HepG2 (cell line): ENCODE measurements around the gene FAM117B. TPM values are rescaled to one million over a fixed set of nuclear protein-coding genes. Genes with fewer than 3 reads are reported as not detected.

ENCODE experiments used
- ATAC-seq: fragments of 200-7000 bp; cut with Tn5 transposase; 3 replicates; pipeline ENCODE4 v1.9.1; 2020; ENCODE audit warnings: mild to moderate bottlenecking, moderate library complexity
- BruUV-seq: library from RNA; stranded (reverse); fragments of 400-500 nt; replicated peaks from 2 replicates; lab custom pipeline; 2021; lab: Mats Ljungman, UMichigan
- CTCF ChIA-PET: fragments of 300-600 bp; formaldehyde crosslinking; extraction: SDS; loops from one replicate; lab custom pipeline; 2021; ENCODE audit warnings: low total read pairs, inconsistent platforms, low intra/inter-chr PET ratio; lab: Yijun Ruan, JAX
- POLR2A ChIA-PET: fragments of 350-600 bp; sonication (Branson Sonifier 250); formaldehyde crosslinking; loops from one replicate; lab custom pipeline; 2020; ENCODE audit warnings: antibody characterized with exemption, inconsistent platforms; lab: Yijun Ruan, JAX
- DNase-seq: peaks from one replicate; pipeline ENCODE4 v3.0.0-alpha.2; 2015; ENCODE audit warnings: low spot score
- FAIRE-seq: peaks from 3 replicates; lab custom pipeline; 2011; peaks lifted over from hg19 to GRCh38; lab: Jason Lieb, UNC
- H2AFZ ChIP-seq: one replicate; pipeline ENCODE4 v1.6.1; 2011; ENCODE audit warnings: low read length, inconsistent platforms
- H3K27ac ChIP-seq: fragments of 300-600 bp; 3 replicates; pipeline ENCODE4 v1.8.0; 2011; ENCODE audit warnings: mixed run types, mild to moderate bottlenecking, mixed read lengths, low read length, inconsistent platforms; ENCODE audit not compliant: insufficient read depth; ENCODE audit errors: extremely low read length
- H3K27me3 ChIP-seq, 2 experiments: fragments of 200-600 bp in 1 of 2; 2 replicates in 1 of 2; 3 replicates in 1 of 2; pipeline versions ENCODE4 v1.6.0 to v1.8.0; 2011; ENCODE audit warnings: low read length in 2 of 2, mild to moderate bottlenecking in 2 of 2, moderate library complexity in 2 of 2, inconsistent platforms in 1 of 2; ENCODE audit not compliant: insufficient read depth in 2 of 2, control insufficient read depth in 1 of 2
- H3K36me3 ChIP-seq, 2 experiments: fragments of 200-600 bp in 1 of 2; replicated peaks in 1 of 2; 2 replicates in 1 of 2; 3 replicates in 1 of 2; pipeline versions ENCODE4 v1.5.1 to v1.8.0; 2011; ENCODE audit warnings: low read length in 2 of 2, inconsistent platforms in 1 of 2; ENCODE audit not compliant: insufficient read depth in 2 of 2, control insufficient read depth in 1 of 2
- H3K4me1 ChIP-seq: 2 replicates; pipeline ENCODE4 v1.5.1; 2012; ENCODE audit warnings: low read length, inconsistent platforms; ENCODE audit not compliant: insufficient read depth
- H3K4me2 ChIP-seq: 2 replicates; pipeline ENCODE4 v1.6.0; 2011; ENCODE audit warnings: low read depth, low read length, inconsistent platforms
- H3K4me3 ChIP-seq, 3 experiments: fragments of 200-600 bp in 1 of 3; sonication (generic), shearing (Covaris generic) in 1 of 3; replicated peaks in 1 of 3; 2 replicates each; pipeline ENCODE4 v1.5.1; 2011 to 2016; ENCODE audit warnings: low read length in 3 of 3, inconsistent platforms in 2 of 3, low read depth in 2 of 3, mild to moderate bottlenecking in 2 of 3, control low read depth in 1 of 3, mixed read lengths in 1 of 3; ENCODE audit not compliant: insufficient read depth in 1 of 3
- H3K79me2 ChIP-seq: one replicate; pipeline ENCODE4 v1.6.1; 2011; ENCODE audit warnings: low read length, inconsistent platforms; ENCODE audit not compliant: insufficient read depth
- H3K9ac ChIP-seq: 2 replicates; pipeline ENCODE4 v1.6.0; 2011; ENCODE audit warnings: mild to moderate bottlenecking, low read depth, low read length, inconsistent platforms; ENCODE audit not compliant: insufficient read depth
- H3K9me3 ChIP-seq: 2 replicates; pipeline ENCODE4 v1.5.1; 2012; ENCODE audit warnings: mild to moderate bottlenecking, low read length
- H4K20me1 ChIP-seq: 2 replicates; pipeline ENCODE4 v1.6.0; 2011; ENCODE audit warnings: inconsistent platforms, mild to moderate bottlenecking, low read length, moderate library complexity; ENCODE audit not compliant: insufficient read depth
- ELF3 ChIP-seq: IDR thresholded peaks from 2 replicates; pipeline ENCODE4 v1.6.1; 2016; ENCODE audit warnings: missing genetic modification reagents, missing compliant biosample characterization
- GTF2F1 ChIP-seq: fragments of 150-350 bp; IDR thresholded peaks from 2 replicates; pipeline ENCODE4 v1.6.1; 2014; ENCODE audit warnings: low read length
- HNRNPK ChIP-seq: fragments of 200-400 bp; formaldehyde crosslinking; IDR thresholded peaks from 2 replicates; pipeline ENCODE4 v1.6.1; 2018; ENCODE audit warnings: low read length, low read depth, moderate library complexity, mild to moderate bottlenecking; ENCODE audit not compliant: poor library complexity, severe bottlenecking
- HNRNPUL1 ChIP-seq: fragments of 200-400 bp; formaldehyde crosslinking; IDR thresholded peaks from 2 replicates; pipeline ENCODE4 v1.6.1; 2017; ENCODE audit warnings: low read depth, mild to moderate bottlenecking, low read length, moderate library complexity
- KDM5B ChIP-seq: sonication (generic); formaldehyde crosslinking; IDR thresholded peaks from 2 replicates; pipeline ENCODE4 v1.4.0; 2020; ENCODE audit warnings: missing genetic modification reagents, mild to moderate bottlenecking, borderline replicate concordance
- NCOR1 ChIP-seq: fragments of 200-600 bp; sonication (generic); IDR thresholded peaks from 2 replicates; pipeline ENCODE4 v1.7.0; 2017; ENCODE audit warnings: antibody characterized with exemption, low read length, borderline replicate concordance
- ONECUT2 ChIP-seq: sonication (generic); formaldehyde crosslinking; IDR thresholded peaks from 2 replicates; pipeline ENCODE4 v1.4.0; 2020; ENCODE audit warnings: missing genetic modification reagents
- PHF8 ChIP-seq: sonication (generic); formaldehyde crosslinking; IDR thresholded peaks from 2 replicates; pipeline ENCODE4 v1.5.0; 2020; ENCODE audit warnings: missing genetic modification reagents
- PREB ChIP-seq: sonication (generic); formaldehyde crosslinking; IDR thresholded peaks from 2 replicates; pipeline ENCODE4 v1.4.0; 2020; ENCODE audit warnings: missing genetic modification reagents
- REL ChIP-seq: sonication (generic); formaldehyde crosslinking; conservative IDR thresholded peaks from 2 replicates; pipeline ENCODE4 v1.8.0; 2022; ENCODE audit warnings: mild to moderate bottlenecking, missing genetic modification reagents, moderate library complexity
- ZMYM2 ChIP-seq: sonication (generic); formaldehyde crosslinking; IDR thresholded peaks from 2 replicates; pipeline ENCODE4 v1.8.0; 2022; ENCODE audit warnings: mild to moderate bottlenecking, missing genetic modification reagents
- ZNF160 ChIP-seq: sonication (generic); formaldehyde crosslinking; IDR thresholded peaks from 2 replicates; pipeline ENCODE4 v1.8.0; 2022; ENCODE audit warnings: mild to moderate bottlenecking, inconsistent platforms, missing genetic modification reagents
- ZNF274 ChIP-seq: sonication (generic); formaldehyde crosslinking; IDR thresholded peaks from 2 replicates; pipeline ENCODE4 v1.5.1; 2020; ENCODE audit warnings: mild to moderate bottlenecking, missing genetic modification reagents
- ZNF30 ChIP-seq: sonication (generic); formaldehyde crosslinking; IDR thresholded peaks from 2 replicates; pipeline ENCODE4 v1.5.0; 2020; ENCODE audit warnings: mild to moderate bottlenecking, missing genetic modification reagents
- ZNF501 ChIP-seq: sonication (generic); formaldehyde crosslinking; IDR thresholded peaks from 2 replicates; pipeline ENCODE4 v1.5.1; 2020; ENCODE audit warnings: mild to moderate bottlenecking, moderate library complexity, missing genetic modification reagents
- ZNF513 ChIP-seq: sonication (generic); formaldehyde crosslinking; conservative IDR thresholded peaks from 2 replicates; pipeline ENCODE4 v1.5.0; 2020; ENCODE audit warnings: missing genetic modification reagents
- ZNF7 ChIP-seq: IDR thresholded peaks from 2 replicates; pipeline ENCODE4 v1.6.1; 2016; ENCODE audit warnings: missing biosample characterization, missing genetic modification reagents
- WGBS: methylation state at CpG from one replicate; pipeline ENCODE4 v1.1.6; 2017; ENCODE audit warnings: low lambda C conversion rate; 5-methylcytosine and 5-hydroxymethylcytosine counted together
- in situ Hi-C: cut with HindIII; loops from 2 replicates; pipeline ENCODE4 v1.10.0; 2017; ENCODE audit warnings: low pct_unique_long_range_greater_than_20kb; ENCODE audit not compliant: extremely low pct_ligation_motif_present
- intact Hi-C: fragments of 100-400 bp; cut with micrococcal nuclease; formaldehyde crosslinking; loops from one replicate; pipeline ENCODE4 v1.10.0; 2022; ENCODE audit not compliant: unreplicated experiment
- polyA plus RNA-seq, 8 experiments: library from polyadenylated mRNA; depleted of rRNA in 3 of 8; stranded (reverse) in 7 of 8; unstranded in 1 of 8; fragments of >200 nt; fragmentation: Illumina TruSeq in 4 of 8; extraction: Trizol in 4 of 8; gene quantifications; 2 replicates each; pipeline versions ENCODE4 v1.2.1 to v1.2.3, GENCODE V29; 2011 to 2016; ENCODE audit warnings: low read depth in 4 of 8, missing spikeins in 1 of 8, mixed read lengths in 1 of 8; ENCODE audit not compliant: insufficient read depth in 1 of 8
- total RNA-seq, 5 experiments: library from RNA; depleted of rRNA; stranded (reverse); fragments of >200 nt; fragmentation: Illumina TruSeq; extraction: Trizol; gene quantifications; 2 replicates each; pipeline ENCODE4 v1.2.3, GENCODE V29; 2016; ENCODE audit warnings: low read depth in 1 of 5

Gene FAM117B
- total and polyA plus RNA-seq, 2 of the 13 experiments (the other 11 are each of a cell fraction or from before 2014, with no cell fraction given), result 5.8 to 11.0 TPM

- Histone ChIP-seq H3K79me2 (no peaks in the 10 kb centered on the region), H3K36me3 (no peaks in the 10 kb centered on the region), H3K4me1 (0 out of 2 replicates have a peak, but pooled peaks cover 8% of the 10 kb centered on the region), H3K9me3 (no peaks in the 10 kb centered on the region), H2AFZ (no peak overlapping the region), H3K4me3 (no peak overlapping the region), H3K4me2 (no peak overlapping the region), H3K27ac (no peak overlapping the region), H3K27me3 (peaks cover 0 to 9% of the 10 kb centered on the region in 2 experiments; a peak in 2 of 5 replicates), H3K9ac (no peak overlapping the region), H4K20me1 (no peaks in the 10 kb centered on the region)
- DNase-seq (no peak), FAIRE-seq (no peak), ATAC-seq (no peak)
- TF ChIP-seq ZNF7 (CRISPR knock-in tag) (peak; percentile 65; the same call in 1 of the 2 replicates), GTF2F1 (no peak)
- ChIA-PET POLR2A (no interaction called here), CTCF (no interaction called here)
- in situ Hi-C loops, result no loop called here
- 42% methylated on average over 3 of the region's 3 CpGs for WGBS
- BruUV-seq, result no TSS peak
- intact Hi-C loops, result no loop called here
Observed at GRCh38 chr2:202609381-202610145, 25.2 kb upstream of the FAM117B start.

GRCh38 chr2:202610380-202610779 lies 24.4 kb upstream of the FAM117B start:
- ATAC-seq, result no peak
- intact Hi-C loops (no loop called here), in situ Hi-C loops (no loop called here)
- CTCF ChIA-PET, result no interaction called here
- Histone ChIP-seq H3K9me3 (no peaks in the 10 kb centered on the region), H3K36me3 (no peaks in the 10 kb centered on the region), H3K9ac (no peak overlapping the region), H3K4me1 (0 out of 2 replicates have a peak, but pooled peaks cover 8% of the 10 kb centered on the region), H3K79me2 (no peaks in the 10 kb centered on the region), H3K4me2 (no peak overlapping the region), H2AFZ (no peak overlapping the region), H3K4me3 (no peak overlapping the region), H3K27ac (no peak overlapping the region), H4K20me1 (no peaks in the 10 kb centered on the region), H3K27me3 (peaks cover 0 to 9% of the 10 kb centered on the region in 2 experiments; a peak in 2 of 5 replicates)
- no TSS peak for BruUV-seq
- WGBS, result 46% methylated on average over 5 of the region's 5 CpGs
- no peak for FAIRE-seq
- DNase-seq, result no peak
- POLR2A ChIA-PET, result no interaction called here
- TF ChIP-seq HNRNPK, result no peak
- TF ChIP-seq ONECUT2 (CRISPR knock-in tag), result no peak
- TF ChIP-seq NCOR1, result no peak
- TF ChIP-seq HNRNPUL1, result no peak
- TF ChIP-seq ZNF160, result no peak
- TF ChIP-seq ELF3, result no peak
- no peak for TF ChIP-seq ZNF501
- no peak for TF ChIP-seq PREB (CRISPR knock-in tag)
- TF ChIP-seq ZNF274 (CRISPR knock-in tag), result no peak
- no peak for TF ChIP-seq REL
- TF ChIP-seq ZNF30, result no peak
- no peak for TF ChIP-seq PHF8 (CRISPR knock-in tag)
- no peak for TF ChIP-seq KDM5B (CRISPR knock-in tag)
- no peak for TF ChIP-seq ZNF513 (CRISPR knock-in tag)
- TF ChIP-seq ZNF7 (CRISPR knock-in tag), result no peak
- no peak for TF ChIP-seq ZMYM2 (CRISPR knock-in tag)
